ENCODE measurements around the gene ST6GAL2. TPM values are rescaled to one million over a fixed set of nuclear protein-coding genes. Genes with fewer than 3 reads are reported as not detected.

Gene ST6GAL2, protein sequence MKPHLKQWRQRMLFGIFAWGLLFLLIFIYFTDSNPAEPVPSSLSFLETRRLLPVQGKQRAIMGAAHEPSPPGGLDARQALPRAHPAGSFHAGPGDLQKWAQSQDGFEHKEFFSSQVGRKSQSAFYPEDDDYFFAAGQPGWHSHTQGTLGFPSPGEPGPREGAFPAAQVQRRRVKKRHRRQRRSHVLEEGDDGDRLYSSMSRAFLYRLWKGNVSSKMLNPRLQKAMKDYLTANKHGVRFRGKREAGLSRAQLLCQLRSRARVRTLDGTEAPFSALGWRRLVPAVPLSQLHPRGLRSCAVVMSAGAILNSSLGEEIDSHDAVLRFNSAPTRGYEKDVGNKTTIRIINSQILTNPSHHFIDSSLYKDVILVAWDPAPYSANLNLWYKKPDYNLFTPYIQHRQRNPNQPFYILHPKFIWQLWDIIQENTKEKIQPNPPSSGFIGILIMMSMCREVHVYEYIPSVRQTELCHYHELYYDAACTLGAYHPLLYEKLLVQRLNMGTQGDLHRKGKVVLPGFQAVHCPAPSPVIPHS
- total RNA-seq (2014; rRNA removed; shearing (Covaris generic); ENCODE audit: low replicate concordance): not detected in 2 replicates

DNA sequence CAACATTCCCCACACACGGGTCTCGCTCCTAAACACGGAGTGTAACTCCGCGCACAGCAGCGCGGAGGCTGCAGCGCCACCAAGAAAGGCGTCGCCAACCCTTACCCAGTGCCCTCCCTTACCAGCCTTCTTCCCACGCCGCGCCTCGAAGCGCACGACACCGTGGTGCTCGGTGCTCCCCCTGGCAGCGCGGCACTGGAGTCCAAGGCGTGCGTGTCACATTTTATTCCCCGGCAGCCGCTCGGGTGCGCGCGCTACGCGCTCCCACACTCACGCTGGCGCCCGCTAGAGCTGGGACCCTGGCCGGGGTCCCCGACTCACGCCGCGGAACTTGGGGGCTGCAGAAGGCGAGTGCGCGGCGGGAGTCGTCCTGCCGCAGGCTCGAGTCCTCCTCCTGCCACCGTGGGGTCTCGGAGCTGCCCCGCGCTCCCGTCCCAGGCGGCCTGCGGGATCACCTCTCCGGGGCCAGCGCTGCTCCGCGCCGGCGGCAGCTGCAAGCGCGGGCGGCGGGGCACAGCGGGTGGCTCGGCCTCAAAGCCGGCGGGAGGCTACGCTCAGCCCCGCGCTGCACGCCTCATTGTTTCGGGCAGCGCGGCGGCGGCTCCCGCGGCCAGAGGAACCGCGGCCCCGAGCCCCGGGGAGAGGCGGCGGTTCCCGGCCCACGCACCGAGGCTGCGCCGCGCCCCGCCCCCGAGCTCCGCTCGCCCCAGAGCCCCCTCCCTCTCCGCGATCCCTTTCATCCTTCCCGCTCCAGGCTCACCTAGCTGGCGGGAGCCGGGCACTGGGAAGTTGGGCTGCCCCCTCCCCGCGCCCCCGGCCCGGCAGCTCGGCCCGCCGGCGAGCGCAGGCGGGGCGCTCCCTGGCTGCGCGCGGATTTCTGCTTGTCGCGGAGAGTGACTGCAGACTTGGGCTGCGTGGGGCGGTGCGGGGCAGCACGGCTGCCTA is at the start of gene ST6GAL2:
Gene ST6GAL2, minus strand, starts transcription at position 197 of the 945 bp plus-strand sequence. CDS start 42,190 bp downstream, outside the sequence.
- peak; percentile 8 for DNase-seq (ENCODE audit: low read depth)
- in situ Hi-C loops (cut with HindIII; ENCODE audit: low pct_unique_long_range_greater_than_20kb, low sequenced_read_pairs): no loop called here

DNA sequence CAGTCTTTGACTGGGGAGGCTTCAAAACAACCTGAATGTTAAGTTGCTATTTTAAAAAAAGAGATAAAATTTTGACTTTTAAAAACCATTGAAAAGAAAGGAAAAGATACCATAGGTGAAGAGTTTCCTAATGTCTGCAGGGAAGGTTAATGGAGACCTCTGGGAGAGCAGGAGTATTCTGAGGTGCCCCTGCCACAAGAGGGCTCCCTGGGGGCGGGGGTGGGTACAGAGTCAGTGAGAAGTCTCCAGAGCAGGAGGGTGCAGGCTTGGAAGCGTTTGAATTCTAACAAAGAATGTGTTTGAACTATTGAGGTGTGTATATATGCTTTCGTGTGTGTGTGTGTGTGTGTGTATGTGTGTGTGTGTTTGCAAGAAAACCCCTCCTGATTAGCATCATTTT is 46.7 kb upstream of the ST6GAL2 start:
- no peak for DNase-seq (ENCODE audit: low read depth)
- in situ Hi-C loops (cut with HindIII; ENCODE audit: low pct_unique_long_range_greater_than_20kb, low sequenced_read_pairs): no loop called here

DNA sequence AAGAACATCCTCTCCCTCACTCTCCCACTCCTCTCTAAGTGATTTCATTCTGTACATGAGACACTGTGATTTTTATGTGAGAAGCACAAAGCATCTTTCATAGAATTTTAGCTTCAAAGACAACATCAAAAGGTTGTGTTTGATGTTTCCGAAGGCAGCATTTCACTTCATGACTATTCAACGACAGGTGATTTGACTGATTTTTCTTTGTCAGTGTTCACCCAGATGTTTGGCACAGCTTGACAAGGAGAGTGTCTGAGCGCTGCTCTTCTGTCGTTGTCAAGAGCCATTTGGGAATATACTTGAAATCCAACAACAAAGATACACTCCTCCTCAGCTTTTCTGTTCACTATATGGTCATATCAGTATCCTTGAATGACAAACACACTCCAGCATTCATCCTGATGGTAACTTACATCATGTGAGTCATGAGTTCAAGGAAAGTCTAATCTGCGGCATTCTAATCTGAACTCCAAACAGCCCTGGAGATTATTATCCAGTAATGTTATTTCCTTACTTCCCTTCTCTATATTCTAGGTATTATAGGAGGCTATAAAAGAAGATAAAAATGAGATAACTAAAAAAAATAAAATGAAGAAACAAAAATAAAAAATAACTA is 45.9 kb upstream of the ST6GAL2 start:
- no peak for DNase-seq (ENCODE audit: low read depth)
- in situ Hi-C loops (cut with HindIII; ENCODE audit: low pct_unique_long_range_greater_than_20kb, low sequenced_read_pairs): no loop called here

DNA sequence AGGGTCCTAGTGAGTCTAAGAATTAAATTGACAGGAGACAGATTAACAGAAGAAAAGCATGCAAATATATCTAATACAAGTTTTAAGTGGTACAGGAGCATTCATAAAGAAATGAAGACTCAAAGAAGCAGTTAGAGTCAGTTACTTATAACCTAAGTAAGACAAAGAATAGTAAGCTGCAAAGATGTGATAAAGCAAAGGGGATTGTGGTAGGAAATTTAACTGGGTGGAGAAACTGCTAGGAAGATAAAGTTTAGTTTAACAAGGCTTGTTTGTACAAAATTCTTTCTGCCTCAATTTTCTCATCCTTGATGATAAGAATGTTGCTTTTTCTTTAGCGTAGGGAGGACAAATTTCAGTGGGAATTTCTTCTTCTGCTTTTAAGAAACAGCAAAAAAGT is 35.5 kb upstream of the ST6GAL2 start:
- DNase-seq (ENCODE audit: low read depth): no peak
- in situ Hi-C loops (cut with HindIII; ENCODE audit: low pct_unique_long_range_greater_than_20kb, low sequenced_read_pairs): no loop called here

DNA sequence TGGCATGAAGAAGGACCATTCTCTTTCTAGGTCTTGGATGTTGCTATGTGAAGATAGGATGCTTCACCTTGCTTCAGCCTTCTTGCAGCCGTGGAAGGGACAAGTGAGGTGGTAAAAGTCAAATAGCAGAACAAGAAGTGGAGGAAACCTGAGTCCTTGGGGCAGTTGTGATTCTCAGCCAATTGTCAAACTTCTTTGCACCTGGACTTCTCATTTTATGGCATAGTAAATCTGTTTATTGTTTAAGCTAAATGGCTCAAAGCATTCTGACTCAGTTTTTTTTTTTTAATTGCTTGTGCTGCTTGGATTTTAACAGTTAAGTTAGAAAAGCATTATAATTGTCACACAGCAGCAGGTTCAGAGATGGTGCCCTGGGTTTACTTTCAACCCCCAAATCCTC is 33.0 kb upstream of the ST6GAL2 start:
- no peak for DNase-seq (ENCODE audit: low read depth)
- in situ Hi-C loops (cut with HindIII; ENCODE audit: low pct_unique_long_range_greater_than_20kb, low sequenced_read_pairs): no loop called here

DNA sequence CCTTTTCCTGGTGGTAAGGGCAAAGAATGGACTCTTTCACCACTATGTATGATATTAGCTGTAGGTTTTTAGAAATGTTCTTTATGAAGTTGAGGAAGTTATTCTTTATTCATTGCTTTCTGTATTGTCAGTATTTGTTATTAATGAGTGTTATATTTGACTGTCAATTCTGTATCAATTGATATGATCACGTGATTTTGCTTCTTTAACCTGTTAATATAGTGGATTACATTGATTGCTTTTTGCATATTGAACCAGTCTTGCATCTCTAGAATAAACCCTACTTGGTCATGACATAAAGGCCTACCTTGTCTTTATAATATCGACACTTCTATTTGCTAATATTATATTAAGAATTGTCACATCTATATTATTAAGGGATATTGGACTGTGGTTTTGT is 18.3 kb upstream of the ST6GAL2 start:
- in situ Hi-C loops (cut with HindIII; ENCODE audit: low pct_unique_long_range_greater_than_20kb, low sequenced_read_pairs): no loop called here
- DNase-seq (ENCODE audit: low read depth): no peak

DNA sequence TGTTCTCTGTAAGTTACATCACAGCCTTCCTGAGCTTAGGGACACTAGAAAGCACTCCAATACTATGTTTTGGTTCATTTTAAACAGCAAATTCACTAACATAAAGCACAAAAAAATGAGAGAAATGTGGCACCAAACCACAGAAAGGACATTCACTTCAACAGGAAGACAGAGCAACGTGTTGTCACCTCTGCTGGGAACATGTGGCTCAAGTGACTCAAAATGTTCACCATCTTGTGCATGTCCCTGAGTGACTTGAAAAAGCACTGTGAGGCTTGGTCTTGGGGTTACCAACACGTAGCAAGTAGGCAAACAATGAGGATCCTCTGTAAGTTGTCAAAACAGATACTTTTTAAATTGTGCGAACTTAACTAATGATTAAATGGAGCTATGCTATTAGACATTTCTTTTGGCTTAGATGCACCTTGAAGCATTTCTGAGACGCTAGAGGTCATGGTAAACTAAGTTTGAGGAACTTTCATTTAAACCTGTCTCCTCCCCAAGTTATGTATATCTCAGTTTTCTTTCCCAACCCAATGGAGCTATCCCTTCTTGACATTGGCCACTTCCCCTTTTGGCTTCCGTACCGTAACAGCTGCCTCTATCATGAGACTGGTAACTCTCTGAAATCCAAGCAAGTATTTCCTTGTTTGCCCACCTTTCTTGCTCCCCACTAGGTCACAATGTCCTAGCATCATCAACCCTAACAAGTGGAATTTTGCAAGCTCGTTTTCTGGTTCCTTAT is 14.0 kb upstream of the ST6GAL2 start:
- in situ Hi-C loops (cut with HindIII; ENCODE audit: low pct_unique_long_range_greater_than_20kb, low sequenced_read_pairs): no loop called here

DNA sequence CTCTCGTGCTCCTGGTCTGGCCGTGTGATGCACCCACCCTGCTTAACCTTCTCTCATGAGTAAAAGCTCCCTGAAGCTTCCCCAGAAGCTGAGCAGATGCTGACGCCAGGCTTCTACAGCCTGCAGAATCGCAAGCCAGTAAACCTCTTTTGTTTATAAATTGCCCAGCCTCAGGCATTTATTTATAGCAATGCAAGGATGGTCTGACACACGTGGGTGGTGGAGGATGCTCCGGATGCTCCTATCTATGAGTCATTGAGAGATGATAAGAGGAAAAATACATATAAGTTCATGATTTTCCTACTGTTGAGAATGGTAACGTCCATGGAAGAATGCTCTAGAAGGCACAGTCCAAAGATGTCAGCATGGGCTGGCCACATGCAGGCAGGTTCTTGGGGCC is 8.6 kb upstream of the ST6GAL2 start:
- in situ Hi-C loops (cut with HindIII; ENCODE audit: low pct_unique_long_range_greater_than_20kb, low sequenced_read_pairs): no loop called here

More for the DNA sequence above, 14.0 kb upstream of the ST6GAL2 start:
- no peak for DNase-seq (ENCODE audit: low read depth)

DNA sequence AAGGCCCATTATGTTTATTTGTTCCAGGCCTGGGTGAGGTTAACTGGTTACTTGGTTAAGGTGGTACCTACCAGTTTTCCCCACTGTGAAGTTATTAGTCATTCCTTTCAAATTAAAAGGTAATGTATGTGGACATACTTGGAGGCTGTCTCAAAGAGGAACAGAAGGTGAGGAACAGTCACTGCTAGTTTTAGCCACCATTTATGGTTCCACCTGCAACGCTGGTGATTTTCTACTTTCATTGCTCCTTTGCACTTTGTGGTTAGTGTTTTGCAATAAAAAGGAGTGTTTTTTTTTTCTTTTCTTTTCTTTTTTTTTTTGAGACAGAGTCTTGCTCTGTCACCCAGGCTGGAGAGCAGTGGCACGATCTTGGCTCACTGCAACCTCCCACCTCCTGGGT is 6.1 kb upstream of the ST6GAL2 start:
- DNase-seq (ENCODE audit: low read depth): no peak
- in situ Hi-C loops (cut with HindIII; ENCODE audit: low pct_unique_long_range_greater_than_20kb, low sequenced_read_pairs): no loop called here

More for the DNA sequence above, 8.6 kb upstream of the ST6GAL2 start:
- DNase-seq (ENCODE audit: low read depth): no peak

DNA sequence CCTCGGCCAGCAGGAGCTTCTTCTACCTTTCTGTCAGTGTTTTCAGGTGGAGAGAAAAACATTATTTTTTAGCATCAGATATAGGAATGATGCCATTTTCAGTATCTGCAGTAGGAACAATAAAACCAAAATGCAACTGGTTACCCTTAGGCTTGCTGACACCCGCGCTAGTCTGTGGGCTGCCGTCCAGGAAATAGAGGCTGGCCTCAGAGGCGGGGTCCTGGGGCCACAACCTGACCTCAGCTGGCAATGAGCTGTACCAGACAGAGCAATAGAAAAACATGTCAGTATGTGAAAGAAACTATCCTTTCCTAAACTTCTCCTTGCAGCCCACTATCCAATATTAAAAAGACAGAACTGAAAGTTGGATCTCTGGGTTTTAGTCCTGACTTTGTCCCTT is 4.6 kb upstream of the ST6GAL2 start:
- no peak for DNase-seq (ENCODE audit: low read depth)
- in situ Hi-C loops (cut with HindIII; ENCODE audit: low pct_unique_long_range_greater_than_20kb, low sequenced_read_pairs): no loop called here

DNA sequence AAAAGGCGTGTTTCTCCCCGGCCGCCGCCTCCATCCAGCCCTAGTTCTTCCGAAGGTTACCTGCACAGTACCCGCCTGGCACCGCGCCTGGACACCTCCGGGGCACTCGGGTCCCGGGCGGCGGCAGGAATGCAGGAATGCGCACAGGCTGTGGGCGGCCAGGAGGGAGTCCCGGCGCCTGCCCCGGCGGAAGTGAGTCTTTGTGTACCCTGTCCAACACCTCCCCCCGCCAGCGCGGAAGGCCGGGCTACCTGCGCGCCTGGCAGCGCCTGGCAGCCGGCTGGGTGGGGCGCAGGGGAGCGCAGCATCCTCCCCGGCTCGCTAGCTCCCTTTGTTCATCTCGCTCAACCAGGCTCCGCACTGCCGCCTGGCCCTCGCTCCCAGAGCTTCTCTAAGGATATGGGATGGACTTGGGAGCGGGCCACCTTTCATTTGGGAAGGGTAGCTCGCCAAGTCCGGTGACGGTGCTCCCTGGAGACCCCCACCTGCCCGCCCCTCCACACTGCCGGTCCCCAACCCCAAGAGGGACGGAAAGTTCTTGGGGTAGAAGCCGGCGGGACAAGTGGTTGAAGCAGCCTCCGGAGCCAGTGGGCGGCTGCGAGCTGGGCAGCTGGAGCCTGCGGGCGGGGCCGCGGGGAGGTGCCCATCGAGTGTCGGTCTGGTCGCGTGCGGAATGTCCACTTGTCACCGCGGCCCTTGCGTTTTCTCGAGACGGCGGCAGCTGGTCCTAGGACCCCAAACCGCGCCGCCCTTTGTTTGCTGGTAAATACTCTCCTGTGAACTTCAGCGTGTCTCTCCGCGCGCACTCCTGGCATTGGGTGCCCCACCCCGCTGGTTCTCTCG is 1.2 kb upstream of the ST6GAL2 start:
- in situ Hi-C loops (cut with HindIII; ENCODE audit: low pct_unique_long_range_greater_than_20kb, low sequenced_read_pairs): no loop called here
- peak; percentile 48 for DNase-seq (ENCODE audit: low read depth)

DNA sequence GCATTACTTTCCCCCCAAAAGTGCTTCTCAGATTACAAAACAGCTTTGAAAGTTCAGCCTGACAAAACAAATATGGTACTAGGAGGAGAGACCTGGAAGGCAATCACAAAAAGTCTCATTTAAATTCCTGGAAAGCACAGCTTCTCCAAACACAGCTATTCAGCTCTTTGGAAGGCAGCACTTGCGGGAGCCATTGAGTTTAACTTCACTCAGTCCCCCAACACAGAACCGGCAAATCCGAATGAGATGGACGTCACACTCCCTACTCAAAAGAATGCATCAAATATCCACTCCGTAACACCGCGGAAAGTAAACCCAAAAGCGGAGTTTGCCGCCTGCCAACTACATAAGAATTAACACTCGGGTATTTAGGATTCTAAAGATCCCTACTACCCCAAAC is 638 bp downstream of the ST6GAL2 start:
- in situ Hi-C loops (cut with HindIII; ENCODE audit: low pct_unique_long_range_greater_than_20kb, low sequenced_read_pairs): no loop called here
- DNase-seq (ENCODE audit: low read depth): peak; percentile 3

DNA sequence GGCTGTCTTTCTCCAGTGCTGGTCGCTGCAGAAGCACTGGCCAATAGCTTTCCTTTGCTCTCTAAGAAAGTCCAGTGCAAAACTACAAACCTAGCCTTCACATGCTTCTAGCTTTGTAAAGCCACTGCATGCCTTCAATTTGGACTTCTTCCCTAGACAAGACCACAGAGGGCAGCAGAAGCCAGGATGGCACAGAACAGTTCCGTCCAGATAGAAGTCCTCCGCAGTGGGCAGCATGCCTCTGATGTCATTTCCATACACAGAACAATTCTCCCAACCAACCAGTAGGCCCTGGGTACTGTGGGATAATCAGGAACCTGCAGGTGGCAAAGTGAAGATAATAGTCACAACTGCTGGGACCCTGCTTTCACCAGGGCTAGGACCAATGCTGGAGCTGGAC is 3.3 kb downstream of the ST6GAL2 start:
- no peak for DNase-seq (ENCODE audit: low read depth)
- in situ Hi-C loops (cut with HindIII; ENCODE audit: low pct_unique_long_range_greater_than_20kb, low sequenced_read_pairs): no loop called here

DNA sequence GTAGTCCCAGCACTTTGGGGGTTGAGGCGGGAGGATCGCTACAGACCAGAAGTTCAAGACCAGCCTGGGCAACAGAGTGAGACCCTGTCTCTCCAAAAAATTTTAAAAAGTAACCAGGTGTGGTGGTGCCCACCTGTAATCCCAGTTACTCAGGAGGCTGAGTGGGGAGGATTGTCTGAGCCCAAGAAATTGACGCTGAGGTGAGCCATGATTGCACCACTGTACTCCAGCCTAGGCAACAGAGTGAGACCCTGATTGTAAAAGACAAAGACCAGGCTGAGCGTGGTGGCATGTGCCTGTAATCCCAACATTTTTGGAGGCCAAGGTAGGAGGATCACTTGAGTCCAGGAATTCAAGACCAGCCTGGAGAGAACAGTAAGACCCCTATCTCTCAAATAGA is 7.8 kb downstream of the ST6GAL2 start:
- in situ Hi-C loops (cut with HindIII; ENCODE audit: low pct_unique_long_range_greater_than_20kb, low sequenced_read_pairs): no loop called here
- DNase-seq (ENCODE audit: low read depth): no peak

DNA sequence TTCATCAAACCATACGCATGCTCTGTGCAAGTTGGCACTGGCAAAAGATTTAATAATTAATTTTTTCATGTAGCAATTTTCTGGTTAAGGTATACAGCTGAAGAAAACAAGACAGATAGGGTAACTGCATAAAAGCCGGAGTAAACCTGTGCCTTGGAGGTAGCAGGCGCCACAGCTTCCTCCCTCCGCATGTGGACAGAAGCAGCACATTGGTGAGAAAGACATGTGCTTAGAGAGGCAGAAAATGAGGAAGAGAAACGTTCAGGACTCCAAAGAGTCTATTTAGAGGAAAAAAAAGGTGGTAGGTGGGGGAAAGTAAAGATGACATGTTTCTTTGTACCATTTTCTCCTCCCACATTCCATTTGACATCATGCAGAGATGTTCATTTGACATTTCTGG is 9.3 kb downstream of the ST6GAL2 start:
- in situ Hi-C loops (cut with HindIII; ENCODE audit: low pct_unique_long_range_greater_than_20kb, low sequenced_read_pairs): no loop called here
- DNase-seq (ENCODE audit: low read depth): no peak

DNA sequence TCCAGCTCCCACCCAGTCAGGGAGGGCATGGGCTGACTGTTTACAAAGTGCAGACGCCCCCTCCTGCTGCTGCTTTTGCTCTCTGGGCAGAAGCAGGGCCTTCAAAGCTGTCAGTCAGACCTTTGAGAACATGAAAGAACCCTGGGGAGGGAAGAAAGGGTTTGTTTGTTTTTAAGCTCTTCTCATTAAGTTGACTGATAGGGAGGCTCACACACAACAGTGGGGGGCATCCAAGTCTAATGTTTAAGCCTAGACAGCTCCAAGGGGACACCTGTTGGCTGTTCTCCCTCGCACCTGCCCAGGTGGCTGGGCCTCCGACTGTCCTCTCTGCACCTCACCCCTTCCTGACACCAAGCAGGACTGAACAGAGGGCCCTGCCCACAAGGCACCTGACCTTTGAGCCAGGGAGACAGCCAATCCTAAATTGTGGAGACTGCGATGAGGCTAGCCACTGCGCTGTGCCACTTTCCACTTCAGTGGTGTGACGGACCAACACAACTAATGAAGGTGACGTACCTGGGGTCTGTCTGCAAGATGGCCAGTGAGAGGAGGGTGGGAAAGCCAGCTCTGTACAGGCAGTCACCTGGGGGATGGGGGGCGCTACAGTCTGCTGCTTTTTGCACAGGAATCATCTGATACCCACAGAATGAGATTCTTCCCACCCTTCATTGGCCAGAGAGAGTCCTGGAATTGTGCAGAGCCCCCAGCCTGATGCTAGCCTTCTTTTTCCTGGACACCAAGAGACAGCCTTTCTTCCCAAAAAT is 16.3 kb downstream of the ST6GAL2 start:
- DNase-seq (ENCODE audit: low read depth): no peak
- in situ Hi-C loops (cut with HindIII; ENCODE audit: low pct_unique_long_range_greater_than_20kb, low sequenced_read_pairs): no loop called here
